ENCODE measurements around the gene ATL2. TPM values are rescaled to one million over a fixed set of nuclear protein-coding genes. Genes with fewer than 3 reads are reported as not detected.

ATL2 gene
- total RNA-seq, 1 donor = 44.2 TPM

GRCh38 chr2:38277245-38278116 lies 99.6 kb downstream of the ATL2 start:
- H3K4me3 ChIP-seq (ENCODE audit: low read depth, low read length) = no peak overlapping the region
- TF ChIP-seq CTCF (IDR thresholded peaks at IDR 0.05; ENCODE audit: insufficient read depth, low read length) = no peak
- no peak for DNase-seq (ENCODE audit: low read depth)

GRCh38 chr2:38274286-38275276 lies 102.5 kb downstream of the ATL2 start:
- DNase-seq (ENCODE audit: low read depth) = peak; percentile 94
- TF ChIP-seq CTCF (IDR thresholded peaks at IDR 0.05; ENCODE audit: insufficient read depth, low read length) = peak; percentile 43
- H3K4me3 ChIP-seq (ENCODE audit: low read depth, low read length) = no peak overlapping the region

- DNase-seq (ENCODE audit: low read depth) = no peak
- TF ChIP-seq CTCF (IDR thresholded peaks at IDR 0.05; ENCODE audit: insufficient read depth, low read length) = no peak
- H3K4me3 ChIP-seq (ENCODE audit: low read depth, low read length) = no peak overlapping the region
These were observed 105.4 kb downstream of the ATL2 start for GRCh38 chr2:38271697-38272096.

- no peak overlapping the region for H3K4me3 ChIP-seq (ENCODE audit: low read depth, low read length)
- TF ChIP-seq CTCF (IDR thresholded peaks at IDR 0.05; ENCODE audit: insufficient read depth, low read length) = no peak
- DNase-seq (ENCODE audit: low read depth) = no peak
These were observed 107.7 kb downstream of the ATL2 start for GRCh38 chr2:38269421-38269820.

- DNase-seq (ENCODE audit: low read depth) = peak; percentile 35
- H3K4me3 ChIP-seq (ENCODE audit: low read depth, low read length) = no peak overlapping the region
- no peak for TF ChIP-seq CTCF (IDR thresholded peaks at IDR 0.05; ENCODE audit: insufficient read depth, low read length)
These were observed 108.3 kb downstream of the ATL2 start for GRCh38 chr2:38268691-38269327.

- no peak overlapping the region for H3K4me3 ChIP-seq (ENCODE audit: low read depth, low read length)
- DNase-seq (ENCODE audit: low read depth) = no peak
- TF ChIP-seq CTCF (IDR thresholded peaks at IDR 0.05; ENCODE audit: insufficient read depth, low read length) = no peak
These were observed 109.1 kb downstream of the ATL2 start for GRCh38 chr2:38268001-38268400.

Data from fibroblast of the aortic adventitia (primary cell).